ENCODE results near the gene WSCD1.

The WSCD1 gene

DNA sequence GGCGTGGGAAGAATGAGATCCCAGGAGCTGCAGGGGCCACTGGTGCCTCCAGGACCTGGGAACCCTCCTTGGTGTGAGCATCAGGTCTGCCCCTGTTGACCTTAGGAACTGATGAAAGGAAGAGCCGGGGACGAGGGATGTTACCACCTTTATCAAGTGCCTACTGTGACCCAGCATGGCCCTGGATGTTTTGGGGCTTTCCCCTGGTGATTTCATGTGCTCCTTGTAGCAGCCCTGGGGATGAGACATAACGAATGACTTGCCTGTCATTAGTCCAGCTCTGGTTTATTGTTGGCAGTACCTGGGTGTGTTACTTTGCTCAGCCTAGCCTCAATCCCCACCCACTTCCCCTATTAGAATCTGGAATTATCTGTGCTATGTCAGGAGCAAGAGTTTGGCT is 39.9 kb downstream of the WSCD1 start:
- no peak for DNase-seq

DNA sequence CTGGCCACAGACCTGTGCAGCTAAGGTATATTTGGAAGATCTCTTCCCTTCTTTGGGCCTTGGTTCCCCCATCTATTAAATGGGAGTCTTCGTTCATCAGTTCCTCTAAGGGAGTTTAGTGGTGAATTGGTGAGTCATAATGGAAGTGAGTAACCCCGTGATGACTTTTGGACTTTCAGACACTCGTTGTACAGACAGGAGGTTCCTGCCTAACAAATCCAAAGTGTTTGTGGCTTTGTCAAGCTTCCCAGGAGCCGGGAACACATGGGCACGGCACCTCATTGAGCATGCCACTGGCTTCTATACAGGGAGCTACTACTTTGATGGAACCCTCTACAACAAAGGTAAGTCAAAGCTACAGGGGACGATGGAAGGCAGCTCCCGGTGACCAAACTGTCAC is 40.4 kb downstream of the WSCD1 start:
- DNase-seq, result no peak

DNA sequence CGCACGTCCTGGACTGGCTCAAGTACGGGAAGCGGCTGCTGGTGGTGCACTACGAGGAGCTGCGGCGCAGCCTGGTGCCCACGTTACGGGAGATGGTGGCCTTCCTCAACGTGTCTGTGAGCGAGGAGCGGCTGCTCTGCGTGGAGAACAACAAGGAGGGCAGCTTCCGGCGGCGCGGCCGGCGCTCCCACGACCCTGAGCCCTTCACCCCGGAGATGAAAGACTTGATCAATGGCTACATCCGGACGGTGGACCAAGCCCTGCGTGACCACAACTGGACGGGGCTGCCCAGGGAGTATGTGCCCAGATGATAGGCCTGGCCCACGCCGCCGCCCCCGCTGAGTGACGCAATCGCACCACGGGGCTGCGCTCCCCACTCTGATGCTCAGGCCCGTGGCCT is 50.2 kb downstream of the WSCD1 start:
- no peak for DNase-seq

DNA sequence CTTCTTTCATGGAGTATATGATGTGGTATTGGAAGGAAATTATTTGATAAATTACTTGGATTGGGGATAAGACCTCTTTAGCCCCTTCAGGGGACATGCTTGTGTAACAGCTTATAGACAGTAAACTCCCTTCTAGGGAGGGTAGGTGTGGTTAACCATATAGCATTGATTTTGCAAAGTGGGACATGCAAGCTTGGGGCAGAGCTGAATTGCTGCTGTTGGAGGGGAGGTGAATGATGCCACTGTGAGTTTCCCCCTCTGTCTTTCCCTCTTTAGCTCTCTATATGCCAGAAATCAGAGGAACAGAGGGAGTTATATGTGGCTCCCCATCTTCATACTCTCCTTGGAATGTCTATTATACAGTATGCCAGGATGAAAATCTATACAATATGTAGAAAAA is 54.7 kb downstream of the WSCD1 start:
- DNase-seq, result no peak

DNA sequence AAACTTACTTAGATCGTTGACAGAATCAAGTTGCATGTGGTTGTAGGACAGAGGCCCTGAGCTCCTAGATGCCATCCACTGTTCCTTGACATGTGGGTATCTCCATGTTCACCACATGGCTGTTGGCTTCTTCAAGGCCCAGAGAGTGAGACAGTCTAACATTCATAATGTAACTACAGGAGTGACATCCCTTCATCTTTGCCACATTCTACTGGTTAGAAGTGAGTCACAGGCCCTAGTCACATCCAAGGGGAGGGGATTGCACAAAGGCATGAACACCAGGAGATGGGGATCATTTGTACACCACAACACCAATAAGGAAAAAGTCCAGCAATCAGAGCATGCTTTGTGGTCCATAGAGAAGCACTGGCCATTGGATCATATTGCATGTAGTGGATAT is 56.6 kb downstream of the WSCD1 start:
- no peak for DNase-seq

DNA sequence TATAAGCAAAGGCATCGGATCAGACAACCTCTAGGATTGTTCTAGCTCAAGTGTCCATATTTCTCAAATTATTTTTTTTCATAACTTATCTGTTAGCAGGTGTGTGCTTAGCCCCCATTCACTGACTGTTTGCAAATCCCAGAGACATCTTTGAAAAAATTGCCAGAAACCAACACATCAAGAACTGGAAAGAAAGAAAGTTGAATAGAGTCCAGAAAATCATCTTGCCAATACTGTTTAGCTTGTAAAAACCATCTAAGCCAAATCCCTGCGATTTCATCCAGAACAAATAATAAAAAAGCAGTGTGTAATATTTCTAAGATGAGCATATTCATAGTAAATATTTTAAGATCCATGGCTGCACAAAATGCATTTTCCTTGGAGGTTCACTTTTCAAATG is 64.5 kb downstream of the WSCD1 start:
- DNase-seq, result no peak

DNA sequence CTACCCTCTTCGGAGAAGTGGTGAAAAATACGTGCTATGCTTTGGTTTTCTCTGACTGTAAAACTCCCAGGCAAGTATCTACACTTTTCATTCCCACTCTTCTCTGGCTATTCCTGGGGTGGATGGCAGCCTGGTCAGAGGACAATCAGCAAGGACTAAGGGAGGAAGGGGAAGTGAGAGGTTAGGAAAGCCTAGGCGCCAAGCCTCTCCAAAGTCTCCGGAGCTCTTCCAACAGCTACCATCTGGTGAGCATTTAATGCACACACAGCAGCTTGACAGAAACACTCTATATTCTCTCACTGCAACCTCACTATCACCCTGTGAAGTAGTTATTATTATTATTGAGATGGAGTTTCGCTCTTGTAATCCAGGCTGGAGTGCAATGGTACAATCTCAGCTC is 65.1 kb downstream of the WSCD1 start:
- DNase-seq, result no peak

DNA sequence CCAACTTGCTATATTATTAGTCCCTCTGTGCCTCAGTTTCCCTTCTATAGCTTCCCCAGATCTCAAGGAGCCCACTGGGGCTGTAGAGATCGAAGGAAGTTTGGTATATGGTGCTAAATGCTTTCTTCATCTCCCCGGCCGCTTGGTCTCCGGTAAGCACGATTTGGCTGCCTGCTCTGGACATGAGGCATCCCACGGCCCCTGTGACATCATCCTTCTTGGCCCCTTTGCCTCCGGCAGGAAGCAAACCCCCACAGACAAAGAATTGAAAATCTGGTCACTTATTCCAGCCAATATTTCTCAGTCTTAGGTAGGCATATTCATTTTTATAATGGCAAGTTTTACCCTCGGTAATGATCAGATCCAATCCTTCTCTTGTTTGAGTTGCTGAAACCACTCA is 65.8 kb downstream of the WSCD1 start:
- DNase-seq, result no peak

DNA sequence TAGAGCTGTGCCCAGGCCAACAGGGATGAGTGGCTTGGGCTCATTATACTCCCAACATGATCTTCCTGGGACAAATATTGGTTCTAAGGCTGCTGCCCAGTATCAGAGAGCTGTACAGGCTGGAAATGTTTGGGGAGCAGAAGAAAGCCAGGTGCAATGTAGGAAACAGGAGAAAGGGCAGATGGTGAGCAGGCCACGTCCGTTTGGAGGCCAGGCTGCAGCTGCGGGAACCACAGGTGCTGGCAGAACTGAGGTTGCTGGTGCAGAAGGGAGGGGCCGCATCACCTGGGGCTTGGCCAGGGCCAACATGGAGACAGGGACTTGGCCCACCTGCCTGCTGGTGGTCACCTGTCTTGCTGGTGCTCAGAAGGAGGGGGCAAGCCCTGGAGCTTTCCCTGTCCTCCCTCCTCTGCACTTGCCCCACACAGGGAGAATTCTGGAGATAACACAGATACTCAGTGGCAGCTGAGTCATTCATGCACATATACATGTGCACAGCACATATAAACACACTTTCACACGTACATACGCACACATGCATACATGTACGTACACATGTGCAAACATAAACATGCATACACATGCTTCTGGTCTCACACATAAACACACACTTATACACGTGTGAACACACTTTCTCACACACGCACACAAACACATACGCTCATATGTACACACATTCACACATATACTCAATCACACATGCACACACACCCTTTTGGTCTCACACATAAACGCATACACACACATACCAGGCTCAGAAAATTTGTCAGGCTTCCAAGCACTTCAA is 67.7 kb downstream of the WSCD1 start:
- no peak for DNase-seq

DNA sequence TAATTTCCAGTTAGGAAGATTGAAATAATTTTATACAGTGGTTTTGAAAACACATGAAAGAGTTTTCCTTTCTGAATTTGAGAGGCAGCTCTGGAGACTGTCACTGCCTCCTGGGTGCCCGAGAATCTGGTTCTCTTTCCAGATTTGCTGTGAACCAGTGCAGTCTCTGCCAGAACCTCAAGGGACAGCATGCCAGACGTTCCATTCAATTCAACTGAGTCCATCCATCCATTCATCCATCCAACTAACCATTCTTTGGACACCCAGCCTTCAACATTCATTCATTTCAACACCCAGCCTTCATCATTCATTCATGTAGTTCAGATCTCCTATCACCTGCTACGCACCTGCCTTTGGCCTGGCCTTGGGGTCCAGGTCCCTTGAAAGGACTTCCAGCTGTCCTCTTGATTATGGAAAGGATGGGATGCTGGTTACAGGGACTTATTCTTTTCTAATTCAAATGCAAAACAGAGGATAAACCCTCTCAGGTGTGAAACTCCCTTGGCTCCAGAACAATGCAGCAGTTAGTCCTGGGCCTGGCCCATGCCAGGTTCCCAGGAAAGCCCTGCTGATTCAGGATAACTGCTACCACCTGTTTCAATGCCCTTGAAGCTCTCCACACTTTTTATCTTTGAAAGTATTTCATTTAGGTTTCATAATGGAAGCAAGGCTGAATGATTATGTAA is 68.7 kb downstream of the WSCD1 start:
- DNase-seq, result no peak

DNA sequence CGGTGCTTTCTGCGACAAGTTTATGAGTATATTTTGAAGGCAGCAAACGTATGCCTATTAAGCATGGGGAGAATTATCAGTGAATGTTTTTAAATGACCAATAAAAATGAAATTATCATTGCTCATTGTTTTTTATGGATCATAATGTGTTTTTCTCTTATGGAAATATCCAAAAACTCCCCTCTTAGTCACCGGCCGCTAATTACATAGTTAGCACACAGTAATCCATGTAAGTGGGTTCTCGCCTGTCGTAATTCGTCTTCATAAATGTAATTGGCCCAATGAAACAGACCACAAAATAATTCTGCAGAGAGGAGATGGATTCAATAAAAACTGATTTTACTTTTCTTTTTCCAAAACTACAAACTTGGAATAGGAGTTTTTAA is 69.3 kb downstream of the WSCD1 start:
- DNase-seq, result no peak

DNA sequence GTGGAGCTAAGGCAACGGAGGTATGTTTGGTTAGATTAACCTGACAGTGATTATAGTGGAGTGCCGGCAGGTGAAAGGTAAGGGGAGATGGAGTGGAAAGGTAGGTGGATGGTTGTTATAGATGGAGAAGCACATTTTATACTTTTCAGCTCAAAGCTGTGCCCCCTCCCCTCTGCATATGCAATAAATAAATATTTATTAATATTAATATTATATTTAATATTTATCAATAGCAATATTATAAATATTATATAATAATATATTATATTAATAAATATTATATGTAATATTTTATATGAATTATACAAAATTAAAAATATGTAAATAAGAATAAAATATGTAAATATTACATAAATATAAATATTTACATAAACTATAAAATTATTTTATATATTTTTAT is 70.0 kb downstream of the WSCD1 start:
- no peak for DNase-seq

DNA sequence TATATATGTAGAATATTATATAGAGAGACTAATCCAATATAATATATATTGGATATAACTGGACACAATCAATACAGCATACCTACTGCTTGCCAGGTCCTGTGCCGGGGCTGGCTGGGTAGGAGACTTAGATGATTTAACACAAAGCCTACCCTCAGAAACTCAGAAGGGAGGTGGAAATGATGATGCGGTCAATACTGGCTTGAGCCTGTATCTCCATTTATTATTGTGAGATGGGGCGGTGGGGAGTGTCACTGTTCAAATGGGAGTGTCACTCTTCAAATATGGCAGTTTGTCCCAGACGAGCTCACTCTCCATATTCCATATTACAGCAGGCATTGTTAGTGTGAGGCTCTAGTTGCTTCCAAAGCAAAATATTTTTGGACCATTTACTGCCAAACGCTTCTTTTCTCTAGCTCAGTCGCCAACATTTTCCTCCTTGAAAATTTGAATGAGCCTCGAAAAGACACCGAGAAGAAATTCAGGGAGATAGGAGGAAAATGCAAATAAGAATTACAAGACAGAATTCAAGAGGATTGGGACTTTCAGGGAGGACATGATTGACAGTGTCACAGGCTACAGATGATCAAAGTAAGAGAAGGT is 70.7 kb downstream of the WSCD1 start:
- DNase-seq, result no peak

DNA sequence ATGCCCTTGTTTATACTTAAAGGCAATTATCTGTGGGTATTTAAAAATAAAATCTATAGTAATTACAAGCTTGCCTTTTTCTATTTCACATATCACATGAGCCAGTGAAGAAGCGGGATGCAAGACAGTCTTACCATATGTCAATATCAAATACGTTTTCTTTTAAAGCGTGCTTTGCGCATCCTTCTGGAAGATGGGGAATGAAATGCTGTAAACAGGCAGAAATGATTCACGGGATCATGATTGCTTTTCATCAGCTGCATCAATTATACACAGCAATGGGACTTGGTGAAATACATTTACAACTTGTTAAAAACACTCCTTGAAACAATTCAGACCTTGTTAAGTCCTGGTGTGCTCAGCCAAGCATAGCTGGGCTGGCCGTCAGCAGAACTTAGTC is 72.5 kb downstream of the WSCD1 start:
- DNase-seq, result no peak

DNA sequence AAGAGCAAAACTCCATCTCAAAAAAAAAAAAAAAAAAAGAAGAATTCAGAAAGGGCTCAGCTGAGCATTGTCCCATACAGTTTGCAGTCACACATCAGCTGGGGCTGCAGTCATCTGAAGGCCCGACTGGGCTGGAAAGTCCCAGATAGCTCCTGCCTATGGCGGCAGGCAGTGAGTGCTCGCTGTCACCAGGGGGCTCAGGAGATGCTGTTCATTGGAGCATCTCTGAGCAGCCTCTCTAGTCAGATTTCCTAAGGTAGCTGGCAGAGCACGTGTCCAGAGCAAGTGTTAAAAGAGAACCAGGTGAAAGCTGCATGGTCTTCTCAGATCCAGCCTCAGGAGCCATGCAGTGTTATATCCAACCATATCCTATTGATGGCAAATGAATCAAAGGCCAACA is 75.8 kb downstream of the WSCD1 start:
- no peak for DNase-seq

DNA sequence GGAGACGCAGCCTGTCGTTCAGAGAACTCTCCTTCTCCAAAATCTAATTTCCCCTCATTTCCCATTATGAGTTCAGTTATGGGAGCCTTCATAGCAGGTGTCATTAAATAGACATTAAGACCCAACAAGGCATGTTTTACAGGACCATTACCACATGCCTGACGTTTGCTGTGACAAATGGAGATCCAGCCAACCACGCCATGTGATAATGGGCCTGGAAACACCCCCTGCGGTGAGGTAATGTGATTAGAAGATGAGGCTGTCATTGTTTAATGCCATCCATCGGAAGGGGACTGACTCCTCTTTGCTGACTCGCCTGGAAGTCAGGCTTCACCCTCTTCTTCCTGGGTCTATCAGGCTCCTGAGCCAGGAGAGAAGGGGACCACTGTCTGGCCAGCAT is 76.9 kb downstream of the WSCD1 start:
- no peak for DNase-seq

DNA sequence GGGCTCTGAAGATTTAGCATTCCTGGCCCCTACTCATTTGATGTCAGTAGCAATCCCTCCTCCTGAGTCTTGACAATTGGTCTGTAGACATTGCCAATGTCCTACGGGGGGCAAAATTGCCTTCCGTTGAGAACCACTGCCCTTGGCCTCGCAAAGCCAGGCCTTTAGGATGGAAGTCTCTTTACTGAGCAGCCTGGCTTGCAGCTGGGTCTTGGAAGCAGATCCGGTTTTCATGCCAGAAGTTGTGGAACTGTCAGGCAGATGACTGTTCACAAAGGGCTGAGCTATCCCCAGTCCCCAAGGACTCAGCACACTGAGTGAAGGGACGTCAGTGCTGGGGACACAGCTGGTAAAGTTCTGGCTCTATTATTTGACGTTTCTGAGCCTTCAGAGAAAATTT is 83.2 kb downstream of the WSCD1 start:
- DNase-seq, result no peak

DNA sequence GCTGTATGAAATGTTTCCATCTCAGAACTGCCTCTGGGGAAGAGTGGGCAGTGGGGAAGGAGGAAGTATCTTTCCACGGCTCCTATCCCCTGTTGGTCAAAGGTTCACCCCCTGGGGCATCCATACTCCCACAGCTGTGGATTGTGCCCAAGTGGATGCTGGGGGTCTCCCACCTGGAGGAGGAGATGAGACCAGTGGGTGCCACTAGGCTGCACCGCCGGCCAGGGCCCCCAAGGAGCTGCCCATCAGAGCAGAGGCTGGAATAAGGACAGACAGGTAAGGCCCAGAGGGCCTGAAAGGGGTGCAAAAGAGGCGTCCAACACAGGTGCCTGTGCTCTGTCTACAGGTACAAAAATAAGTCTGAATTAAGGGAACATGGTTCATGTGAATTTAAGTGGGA is 87.5 kb downstream of the WSCD1 start:
- DNase-seq, result no peak

DNA sequence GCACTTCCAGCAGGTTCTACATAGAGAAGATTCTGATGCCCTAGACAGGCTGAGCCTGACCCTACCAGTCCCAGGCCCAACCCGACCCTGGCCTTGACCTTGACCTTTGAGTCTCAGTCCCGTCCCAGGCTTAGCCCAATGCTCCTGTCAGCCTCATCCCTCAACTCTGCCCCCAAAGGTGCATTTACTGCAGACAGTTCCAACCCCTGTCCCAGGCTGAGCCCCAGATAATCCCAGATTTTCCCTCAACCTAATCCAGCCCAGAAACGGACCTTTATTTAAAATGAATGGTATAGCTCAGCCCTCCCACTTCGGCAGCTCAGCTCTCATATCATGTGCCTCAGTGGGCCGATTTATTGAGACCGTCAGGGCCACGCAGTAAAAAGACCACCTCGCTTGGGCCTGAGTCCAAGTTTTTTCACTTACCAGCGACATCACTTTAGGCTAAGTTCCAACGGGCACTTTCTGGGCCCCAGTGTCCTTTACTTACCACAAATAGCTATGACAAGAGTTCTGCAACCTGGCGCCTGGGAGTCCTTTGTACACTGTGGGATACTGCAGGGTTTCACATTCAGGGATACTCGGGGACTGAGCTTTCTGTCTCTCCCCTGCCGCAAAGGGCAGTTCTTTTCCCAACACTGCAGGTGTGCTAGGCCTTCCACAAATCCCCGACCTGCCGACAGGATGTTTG is 89.5 kb downstream of the WSCD1 start:
- no peak for DNase-seq

DNA sequence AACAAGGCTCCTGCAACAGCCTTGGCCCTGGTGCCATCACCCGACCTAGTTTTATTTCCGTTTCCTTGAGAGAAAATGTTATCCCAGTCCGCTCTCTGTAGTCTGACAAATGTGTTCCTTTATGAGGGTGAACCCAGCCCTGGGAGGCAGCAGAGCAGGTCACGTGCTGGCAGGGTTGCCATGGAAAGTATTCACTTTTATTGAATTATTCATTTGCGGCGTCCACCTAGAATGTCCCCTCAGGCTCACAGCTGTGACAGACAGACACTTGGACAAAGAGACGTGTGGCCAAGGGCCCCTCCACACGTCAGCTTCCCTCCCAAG is 90.0 kb downstream of the WSCD1 start:
- DNase-seq, result no peak

DNA sequence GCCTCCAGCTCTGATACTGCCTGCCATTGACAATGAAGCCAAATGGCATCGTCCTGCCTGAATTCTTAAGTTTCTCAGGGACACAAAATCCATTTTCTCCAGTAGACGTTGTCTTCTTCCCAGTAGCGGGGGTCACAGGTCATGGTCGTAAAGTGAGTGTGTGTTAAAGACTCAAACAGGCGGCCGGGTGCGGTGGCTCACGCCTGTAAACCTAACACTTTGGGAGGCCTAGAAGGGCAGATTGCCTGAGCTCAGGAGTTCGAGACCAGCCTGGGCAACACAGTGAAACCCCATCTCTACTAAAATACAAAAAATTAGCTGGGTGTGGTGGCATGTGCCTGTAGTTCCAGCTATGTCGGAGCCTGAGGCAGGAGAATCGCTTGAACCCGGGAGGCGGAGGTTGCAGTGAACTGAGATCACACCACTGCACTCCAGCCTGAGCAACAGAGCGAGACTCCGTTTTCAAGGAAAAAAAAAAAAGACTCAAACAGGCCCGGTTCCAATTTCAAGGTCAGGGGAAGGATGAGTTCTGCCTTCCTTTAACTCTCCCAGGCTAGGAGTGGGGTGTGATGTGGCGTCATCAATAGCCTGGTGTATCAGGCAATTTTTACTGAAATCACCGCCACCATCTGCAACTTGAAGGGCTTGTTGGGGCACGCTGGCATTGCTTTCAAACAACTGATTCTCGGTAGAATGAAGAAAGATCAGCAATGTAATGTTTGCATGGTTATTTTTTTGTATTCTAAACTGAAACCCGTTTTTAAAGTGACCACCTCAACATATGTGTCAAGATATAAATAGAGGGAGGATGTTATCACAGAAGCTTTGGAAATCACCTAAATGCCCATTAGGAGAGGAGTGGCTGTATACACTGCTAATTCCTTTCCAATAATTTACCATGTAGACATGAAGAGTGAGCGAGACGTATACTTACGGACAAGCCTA is 91.0 kb downstream of the WSCD1 start:
- DNase-seq, result no peak

DNA sequence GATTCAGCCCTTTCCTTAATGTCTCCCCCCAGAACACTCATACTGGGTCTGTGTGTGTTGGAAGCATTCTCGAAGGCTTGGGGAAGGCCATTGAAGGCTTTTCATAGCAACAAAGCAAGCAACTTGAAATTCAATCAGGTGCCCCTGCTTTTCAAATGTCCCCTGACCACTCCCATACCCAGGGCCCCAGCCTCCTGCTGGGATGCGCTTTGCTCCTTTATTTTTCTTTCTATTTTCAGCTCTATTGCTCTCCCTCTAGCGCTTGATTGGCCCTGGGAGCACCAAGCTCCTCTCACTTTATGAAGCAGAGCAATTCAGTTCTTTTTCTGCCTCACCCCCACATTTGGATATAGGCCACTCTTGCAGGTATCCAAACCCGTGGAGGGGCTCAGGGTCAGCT is 92.0 kb downstream of the WSCD1 start:
- no peak for DNase-seq

DNA sequence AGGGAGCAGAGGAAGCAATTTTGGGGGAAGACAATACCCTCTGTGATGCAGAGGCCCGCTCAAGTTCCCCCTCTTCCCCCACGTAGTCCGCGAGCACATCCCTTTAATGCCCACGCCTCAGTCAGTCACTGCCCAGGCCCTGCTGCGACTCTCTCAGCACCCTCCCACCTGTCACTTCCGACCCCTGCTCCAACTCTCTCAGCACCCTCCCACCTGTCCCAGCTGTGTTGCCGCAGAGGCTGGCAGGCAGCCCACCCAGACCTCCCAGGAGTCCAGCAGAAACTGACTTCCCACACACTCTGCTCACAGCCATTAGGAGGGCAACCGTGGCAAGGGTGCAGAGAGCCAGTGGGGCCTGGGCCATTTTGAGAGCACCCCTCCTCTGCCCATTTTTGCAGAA is 92.7 kb downstream of the WSCD1 start:
- DNase-seq, result no peak

Measured in EL (cell line).